ENCODE data around the gene KIF5C.

KIF5C gene

GRCh38 chr2:148984449-148984848 is 109.4 kb downstream of the KIF5C start:
- no peak for TF ChIP-seq CTCF (IDR thresholded peaks at IDR 0.05; ENCODE audit: low read depth, low read length, missing control alignments)
- DNase-seq (ENCODE audit: extremely low read depth, low read depth), result no peak
- no peak overlapping the region for H3K4me3 ChIP-seq (replicated peaks; ENCODE audit: low read depth, low read length)

- no peak for DNase-seq (ENCODE audit: extremely low read depth, low read depth)
- H3K4me3 ChIP-seq (replicated peaks; ENCODE audit: low read depth, low read length), result no peak overlapping the region
- no peak for TF ChIP-seq CTCF (IDR thresholded peaks at IDR 0.05; ENCODE audit: low read depth, low read length, missing control alignments)
These were observed 112.3 kb downstream of the KIF5C start for GRCh38 chr2:148987286-148987685.

GRCh38 chr2:148988337-148988736 is 113.3 kb downstream of the KIF5C start:
- DNase-seq (ENCODE audit: extremely low read depth, low read depth), result no peak
- no peak overlapping the region for H3K4me3 ChIP-seq (replicated peaks; ENCODE audit: low read depth, low read length)
- TF ChIP-seq CTCF (IDR thresholded peaks at IDR 0.05; ENCODE audit: low read depth, low read length, missing control alignments), result no peak

GRCh38 chr2:148989882-148990493 is 115.0 kb downstream of the KIF5C start:
- TF ChIP-seq CTCF (IDR thresholded peaks at IDR 0.05; ENCODE audit: low read depth, low read length, missing control alignments), result peak; percentile 63
- DNase-seq (ENCODE audit: extremely low read depth, low read depth), result peak; percentile 49
- H3K4me3 ChIP-seq (replicated peaks; ENCODE audit: low read depth, low read length), result no peak overlapping the region

- DNase-seq (ENCODE audit: extremely low read depth, low read depth), result no peak
- TF ChIP-seq CTCF (IDR thresholded peaks at IDR 0.05; ENCODE audit: low read depth, low read length, missing control alignments), result no peak
- no peak overlapping the region for H3K4me3 ChIP-seq (replicated peaks; ENCODE audit: low read depth, low read length)
These were observed 115.9 kb downstream of the KIF5C start for GRCh38 chr2:148990968-148991367.

GRCh38 chr2:148992448-148992847 is 117.4 kb downstream of the KIF5C start:
- no peak overlapping the region for H3K4me3 ChIP-seq (replicated peaks; ENCODE audit: low read depth, low read length)
- TF ChIP-seq CTCF (IDR thresholded peaks at IDR 0.05; ENCODE audit: low read depth, low read length, missing control alignments), result no peak
- no peak for DNase-seq (ENCODE audit: extremely low read depth, low read depth)

GRCh38 chr2:148993351-148993750 is 118.3 kb downstream of the KIF5C start:
- TF ChIP-seq CTCF (IDR thresholded peaks at IDR 0.05; ENCODE audit: low read depth, low read length, missing control alignments), result no peak
- no peak for DNase-seq (ENCODE audit: extremely low read depth, low read depth)
- H3K4me3 ChIP-seq (replicated peaks; ENCODE audit: low read depth, low read length), result no peak overlapping the region
